Type B pancreatic cell (in vitro differentiated cells): ENCODE data around the gene PUS7. TPM values are rescaled to one million over a fixed set of nuclear protein-coding genes. Genes with fewer than 3 reads are reported as not detected.
"Not testable (repeated sequence)": the region's sequence is repeated elsewhere in the genome, so short reads cannot be mapped to it uniquely, and the experiment has no call there.

Experiments
- DNase-seq: peaks from one replicate; pipeline ENCODE4 v3.0.0; 2021; ENCODE audit warnings: mixed read lengths; ENCODE audit not compliant: unreplicated experiment; ENCODE audit errors: extremely low spot score
- H3K27ac Mint-ChIP-seq: 2 replicates; pipeline ENCODE4 v1.8.0; 2021; ENCODE audit warnings: mild to moderate bottlenecking, mixed read lengths
- H3K27me3 Mint-ChIP-seq: 2 replicates; pipeline ENCODE4 v1.8.0; 2021; ENCODE audit warnings: mixed read lengths
- H3K36me3 Mint-ChIP-seq: 2 replicates; pipeline ENCODE4 v1.8.0; 2021; ENCODE audit warnings: mixed read lengths
- H3K4me1 Mint-ChIP-seq: one replicate; pipeline ENCODE4 v1.8.0; 2021; ENCODE audit warnings: mixed read lengths; ENCODE audit not compliant: unreplicated experiment
- H3K4me3 Mint-ChIP-seq: 2 replicates; pipeline ENCODE4 v1.8.0; 2021; ENCODE audit warnings: mild to moderate bottlenecking, mixed read lengths
- H3K9me3 Mint-ChIP-seq: 2 replicates; pipeline ENCODE4 v1.8.0; 2021; ENCODE audit warnings: mixed read lengths
- total RNA-seq: library from RNA; stranded (reverse); gene quantifications from 2 replicates; pipeline ENCODE4 v1.2.1, GENCODE V29; 2021; ENCODE audit warnings: low replicate concordance
- TF ChIP-seq, protein P1 (sequence below): fragments of 200-600 bp; sonication (generic); conservative IDR thresholded peaks from 2 replicates; pipeline ENCODE4 v1.5.0; 2021; ENCODE audit warnings: antibody characterized with exemption, mild to moderate bottlenecking

PUS7 gene
- total RNA-seq, 1 donor from 2014 or later = 25.4 TPM

DNA sequence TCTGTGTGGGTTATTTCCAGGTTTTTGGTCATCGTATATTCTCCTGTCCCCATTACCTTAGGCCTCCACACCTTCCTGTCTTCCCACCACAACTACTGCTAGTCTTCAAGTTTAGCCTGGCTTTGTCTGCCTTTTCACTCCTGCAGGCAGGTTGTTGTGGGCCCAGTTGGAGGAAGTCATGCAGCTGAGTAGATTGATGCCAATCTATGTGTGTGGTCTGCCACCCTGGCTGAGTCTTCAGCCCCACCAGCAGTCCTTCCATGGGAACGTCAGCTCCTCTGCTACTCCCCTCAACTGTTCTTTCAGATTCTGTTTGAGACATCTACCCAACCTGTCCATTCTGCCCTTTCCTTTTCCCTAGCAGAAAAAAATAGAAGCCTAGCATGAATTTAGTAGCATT, 16.3 kb upstream of the PUS7 start:
- Mint-ChIP-seq H3K4me1 (peaks cover 1% of the 10 kb centered on the region), H3K36me3 (peaks cover 23% of the 10 kb centered on the region), H3K9me3 (no peaks in the 10 kb centered on the region), H3K4me3 (no peak overlapping the region), H3K27ac (no peak overlapping the region), H3K27me3 (no peaks in the 10 kb centered on the region)
- TF ChIP-seq, protein P1, sequence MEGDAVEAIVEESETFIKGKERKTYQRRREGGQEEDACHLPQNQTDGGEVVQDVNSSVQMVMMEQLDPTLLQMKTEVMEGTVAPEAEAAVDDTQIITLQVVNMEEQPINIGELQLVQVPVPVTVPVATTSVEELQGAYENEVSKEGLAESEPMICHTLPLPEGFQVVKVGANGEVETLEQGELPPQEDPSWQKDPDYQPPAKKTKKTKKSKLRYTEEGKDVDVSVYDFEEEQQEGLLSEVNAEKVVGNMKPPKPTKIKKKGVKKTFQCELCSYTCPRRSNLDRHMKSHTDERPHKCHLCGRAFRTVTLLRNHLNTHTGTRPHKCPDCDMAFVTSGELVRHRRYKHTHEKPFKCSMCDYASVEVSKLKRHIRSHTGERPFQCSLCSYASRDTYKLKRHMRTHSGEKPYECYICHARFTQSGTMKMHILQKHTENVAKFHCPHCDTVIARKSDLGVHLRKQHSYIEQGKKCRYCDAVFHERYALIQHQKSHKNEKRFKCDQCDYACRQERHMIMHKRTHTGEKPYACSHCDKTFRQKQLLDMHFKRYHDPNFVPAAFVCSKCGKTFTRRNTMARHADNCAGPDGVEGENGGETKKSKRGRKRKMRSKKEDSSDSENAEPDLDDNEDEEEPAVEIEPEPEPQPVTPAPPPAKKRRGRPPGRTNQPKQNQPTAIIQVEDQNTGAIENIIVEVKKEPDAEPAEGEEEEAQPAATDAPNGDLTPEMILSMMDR = no peak
- no peak for DNase-seq

- Mint-ChIP-seq H3K27me3 (no peaks in the 10 kb centered on the region), H3K9me3 (peaks cover 4% of the 10 kb centered on the region), H3K36me3 (peaks cover 4% of the 10 kb centered on the region), H3K4me3 (peak overlapping the region; percentile 96), H3K27ac (peak overlapping the region; percentile 86), H3K4me1 (peaks cover 12% of the 10 kb centered on the region)
- TF ChIP-seq, protein P1 = no peak
- DNase-seq = no peak
Measured at GRCh38 chr7:105532709-105533460, 10.8 kb upstream of the PUS7 start.

GRCh38 chr7:105531792-105532671, 10.0 kb upstream of the PUS7 start, which contains the start of gene RINT1:
Gene RINT1, plus strand, starts transcription at chr7:105532201. Its CDS starts 115 bp downstream, at chr7:105532316.
- DNase-seq = peak; percentile 92
- TF ChIP-seq, protein P1 = peak; percentile 86
- Mint-ChIP-seq H3K4me3 (peak within 1 kb of the TSS; percentile 96), H3K27ac (peak within 1 kb of the TSS; percentile 86), H3K27me3 (no peaks in the 10 kb centered on the region), H3K4me1 (peaks cover 12% of the 10 kb centered on the region), H3K9me3 (peaks cover 4% of the 10 kb centered on the region), H3K36me3 (peaks cover 4% of the 10 kb centered on the region)

DNA sequence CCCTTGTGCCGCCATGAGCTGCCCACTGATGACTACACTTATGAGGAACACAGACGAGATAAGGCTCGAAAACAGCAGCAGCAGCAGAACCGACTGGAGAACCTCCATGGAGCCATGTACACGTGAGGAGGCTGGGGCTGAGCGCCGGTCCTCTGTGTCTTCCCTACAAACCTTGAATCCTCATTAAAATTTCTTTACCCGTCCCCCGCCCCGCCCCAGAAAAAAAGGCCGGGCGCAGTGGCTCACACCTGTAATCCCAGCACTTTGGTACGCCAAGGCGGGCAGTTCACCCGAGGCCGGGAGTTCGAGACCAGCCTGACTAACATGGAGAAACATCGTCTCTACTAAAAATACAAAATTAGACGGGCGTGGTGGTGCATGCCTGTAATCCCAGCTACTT, 8.5 kb upstream of the PUS7 start:
- no peak overlapping the region for H3K27ac Mint-ChIP-seq
- peak overlapping the region; percentile 7 for H3K4me3 Mint-ChIP-seq
- H3K27me3 Mint-ChIP-seq = no peaks in the 10 kb centered on the region
- peaks cover 4% of the 10 kb centered on the region for H3K9me3 Mint-ChIP-seq
- H3K4me1 Mint-ChIP-seq = peaks cover 12% of the 10 kb centered on the region
- no peak for DNase-seq
- TF ChIP-seq, protein P1 = no peak
- no peaks in the 10 kb centered on the region for H3K36me3 Mint-ChIP-seq

GRCh38 chr7:105530126-105530525, 8.1 kb upstream of the PUS7 start:
- TF ChIP-seq, protein P1 = no peak
- no peak overlapping the region for H3K27ac Mint-ChIP-seq
- H3K36me3 Mint-ChIP-seq = no peaks in the 10 kb centered on the region
- H3K9me3 Mint-ChIP-seq = peaks cover 4% of the 10 kb centered on the region
- H3K4me1 Mint-ChIP-seq = peaks cover 12% of the 10 kb centered on the region
- no peaks in the 10 kb centered on the region for H3K27me3 Mint-ChIP-seq
- peak overlapping the region; percentile 7 for H3K4me3 Mint-ChIP-seq
- no peak for DNase-seq

DNA sequence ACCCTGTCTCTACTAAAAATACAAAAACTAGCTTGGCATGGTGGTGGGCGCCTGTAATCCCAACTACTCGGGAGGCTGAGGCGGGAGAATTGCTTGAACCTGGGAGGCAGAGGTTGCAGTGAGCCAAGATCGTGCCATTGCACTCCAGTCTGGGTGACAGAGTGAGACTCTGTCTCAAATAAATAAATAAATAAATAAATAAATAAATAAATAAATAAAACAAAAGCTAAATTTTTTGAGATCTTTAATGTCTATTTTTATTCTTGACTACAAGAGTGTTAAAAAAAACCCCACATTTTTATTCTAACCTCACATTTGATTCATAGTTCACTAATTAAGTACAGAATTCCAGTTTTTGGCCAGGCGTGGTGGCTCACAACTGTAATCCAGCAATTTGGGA, 5.7 kb upstream of the PUS7 start:
- H3K4me3 Mint-ChIP-seq, DNase-seq, H3K4me1 Mint-ChIP-seq, H3K27ac Mint-ChIP-seq, H3K36me3 Mint-ChIP-seq, H3K27me3 Mint-ChIP-seq, H3K9me3 Mint-ChIP-seq: not testable (repeated sequence)
